A549 treated with CpdA at 1 μM for 4 hours (cell line): ENCODE data around the gene RAD21L1. TPM values are rescaled to one million over a fixed set of nuclear protein-coding genes. Genes with fewer than 3 reads are reported as not detected.

ENCODE experiments used
- total RNA-seq: library from RNA; stranded (reverse); fragments of 200-300 nt; extraction: Qiagen RNA extraction; gene quantifications from 5 replicates; pipeline ENCODE4 v1.2.3, GENCODE V29; 2022; ENCODE audit warnings: low read depth

RAD21L1 gene
- total RNA-seq, result not detected in 5 replicates

DNA sequence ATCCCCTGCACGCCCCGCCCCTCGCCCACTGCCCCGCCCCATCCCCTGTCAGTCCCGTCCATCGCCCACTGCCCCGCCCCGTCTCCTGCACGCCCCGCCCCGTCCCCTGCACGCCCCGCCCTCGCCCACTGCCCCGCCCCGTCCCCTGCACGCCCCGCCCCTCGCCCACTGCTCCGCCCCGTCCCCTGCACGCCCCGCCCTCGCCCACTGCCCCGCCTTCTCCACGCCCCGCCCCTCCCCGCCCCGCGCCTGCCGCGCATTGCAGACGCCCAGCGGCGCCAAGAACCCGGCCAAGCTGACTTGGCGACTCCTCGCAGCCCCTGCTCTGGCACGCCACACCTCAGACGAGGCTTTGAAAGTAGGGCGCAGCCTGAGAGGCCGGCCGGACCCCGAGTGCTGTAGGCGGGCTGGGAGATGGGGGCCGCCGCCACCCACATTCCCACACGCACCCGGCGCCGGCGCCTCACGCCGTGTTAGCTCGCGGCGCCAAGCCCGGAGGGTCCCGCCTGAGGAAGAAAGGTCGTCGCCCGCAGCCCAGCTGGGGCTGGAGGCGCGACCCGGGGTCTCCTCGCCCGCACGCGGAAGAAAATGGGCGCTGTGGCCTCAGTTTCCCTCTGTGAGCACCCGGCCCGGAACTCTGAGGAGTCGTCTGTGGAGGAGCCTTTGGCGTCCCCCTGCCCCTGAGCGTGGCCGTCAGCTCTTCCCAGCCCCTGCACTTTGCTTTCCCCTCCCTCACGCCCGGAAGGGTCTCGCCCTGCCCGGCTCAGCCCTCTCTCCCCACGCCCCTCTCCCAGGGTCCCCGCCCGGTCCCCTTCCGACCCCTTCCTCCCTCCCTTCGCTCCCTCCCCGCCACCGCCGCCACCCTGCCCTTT lies at the start of gene RAD21L1:
Gene RAD21L1, plus strand, starts transcription at position 262 of the 872 bp plus-strand sequence. CDS start 2,410 bp downstream, outside the sequence.

GRCh38 chr20:1184638-1185315 lies 41.1 kb upstream of the RAD21L1 start, which contains the start of gene TMEM74B:
TSS of gene TMEM74B (minus strand) at chr20:1184981. CDS start at chr20:1183801, 1,180 bp downstream.

DNA sequence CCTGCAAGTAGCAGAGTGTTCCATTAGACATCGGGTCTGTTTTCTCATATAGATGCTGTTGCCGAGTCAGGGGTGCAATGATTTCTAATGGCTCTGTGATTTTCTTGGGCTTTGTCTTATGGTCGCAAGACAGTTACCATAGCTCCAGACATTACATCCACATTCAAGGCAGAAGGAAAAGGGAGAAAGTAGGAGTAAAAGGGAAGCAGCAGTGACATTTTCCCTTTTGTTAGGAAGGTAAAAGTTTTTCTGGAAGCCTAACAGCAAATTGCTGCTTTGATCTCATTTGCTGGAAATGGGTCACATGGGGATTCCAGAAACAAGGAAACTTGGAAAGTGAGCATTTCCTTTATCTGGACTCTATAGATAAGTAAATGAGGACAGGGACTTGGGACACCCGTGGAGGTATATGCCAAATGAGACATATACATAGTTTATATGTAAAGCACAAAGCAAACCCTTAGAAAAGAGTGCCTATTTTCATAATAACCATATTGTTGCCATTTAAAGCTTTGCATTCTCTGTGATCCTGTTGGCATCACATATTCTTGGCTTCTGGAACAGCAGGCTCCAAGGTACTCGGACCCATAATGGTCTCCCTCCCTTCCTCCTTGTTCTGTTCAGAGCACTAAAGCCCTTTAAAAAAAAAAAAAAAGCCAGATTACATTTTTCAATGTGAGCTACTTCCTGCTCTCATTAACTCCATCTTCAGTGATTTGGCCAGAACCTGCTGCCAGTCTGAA lies 22.9 kb upstream of the RAD21L1 start, which contains the start of gene C20orf202:
Gene C20orf202, plus strand, starts transcription at position 693 of the 743 bp plus-strand sequence. CDS start 132 bp downstream, outside the sequence.

GRCh38 chr20:1266167-1266973 lies 40.5 kb downstream of the RAD21L1 start, which contains the start of gene SNPH:
TSS of gene SNPH (plus strand) at chr20:1266294. CDS start at chr20:1296240, 29,946 bp downstream.

Other genes with a start within 250 kb of the RAD21L1 start
- gene RSPO4, start 223.7 kb upstream of the RAD21L1 start, total RNA-seq, result not detected in 5 replicates
- gene PSMF1, start 107.4 kb upstream of the RAD21L1 start, total RNA-seq, result 167 to 230 TPM (median 213 TPM) in 5 replicates
- gene TMEM74B, start 41.1 kb upstream of the RAD21L1 start, total RNA-seq, result 2.6 to 4.4 TPM (median 4.1 TPM) in 5 replicates
- 0.03 TPM in 1 of 5 replicates, not detected in the others for gene C20orf202, start 22.6 kb upstream of the RAD21L1 start, total RNA-seq
- gene SNPH, start 40.2 kb downstream of the RAD21L1 start, total RNA-seq, result 4.0 to 5.6 TPM (median 4.5 TPM) in 5 replicates
- 0.71 to 1.1 TPM (median 0.99 TPM) in 5 replicates for gene SDCBP2, start 103.1 kb downstream of the RAD21L1 start, total RNA-seq
- 495 to 535 TPM (median 512 TPM) in 5 replicates for gene FKBP1A, start 167.0 kb downstream of the RAD21L1 start, total RNA-seq
- 113 to 129 TPM (median 120 TPM) in 5 replicates for gene NSFL1C, start 240.8 kb downstream of the RAD21L1 start, total RNA-seq